ENCODE measurements around the gene SCAF4. TPM values are rescaled to one million over a fixed set of nuclear protein-coding genes. Genes with fewer than 3 reads are reported as not detected.

Gene SCAF4
- polyA plus RNA-seq, 2 of the 4 experiments (the other 2 are of a cell fraction), result 10.4 to 16.6 TPM

GRCh38 chr21:31622397-31622796 lies 109.5 kb downstream of the SCAF4 start:
- 32% methylated on average over 3 of the region's 3 CpGs for WGBS (ENCODE audit: missing lambda C conversion rate)
- no peaks in the 10 kb centered on the region for H3K9me3 ChIP-seq
- no peak overlapping the region for H3K27ac ChIP-seq
- TF ChIP-seq REST (IDR thresholded peaks at IDR 0.05), result no peak
- TF ChIP-seq NPAS2 (CRISPR knock-in tag; IDR thresholded peaks at IDR 0.05; ENCODE audit: borderline replicate concordance), result no peak
- TF ChIP-seq E2F6 (IDR thresholded peaks at IDR 0.05; ENCODE audit: borderline replicate concordance, low read depth), result no peak
- no peak for TF ChIP-seq ZSCAN20 (CRISPR knock-in tag; IDR thresholded peaks at IDR 0.05)
- TF ChIP-seq ZC3H11A (IDR thresholded peaks at IDR 0.05), result no peak
- TF ChIP-seq POLR2A (IDR thresholded peaks at IDR 0.05; ENCODE audit: low read length), result no peak
- no peak for TF ChIP-seq KDM1A (IDR thresholded peaks at IDR 0.05; ENCODE audit: low read depth)
- TF ChIP-seq EP300 (IDR thresholded peaks at IDR 0.05), result no peak
- no peak for TF ChIP-seq PHF8 (IDR thresholded peaks at IDR 0.05; ENCODE audit: borderline replicate concordance, low read depth)
- no peak for TF ChIP-seq KDM5A (IDR thresholded peaks at IDR 0.05)
- no peak for TF ChIP-seq HDAC2 (IDR thresholded peaks at IDR 0.05)
- TF ChIP-seq PBX3 (IDR thresholded peaks at IDR 0.05), result no peak
- no peak for TF ChIP-seq GATA3 (IDR thresholded peaks at IDR 0.05; ENCODE audit: borderline replicate concordance)
- no peaks in the 10 kb centered on the region for H3K4me1 ChIP-seq
- H3K4me3 ChIP-seq, result no peak overlapping the region
- CTCF ChIA-PET, result interaction anchor here (1.4 kb wide), 1 partner anchor 12 kb away, joined by 4 read pairs; no protein-coding TSS in a partner anchor
- FAIRE-seq (no peak), ATAC-seq (no peak), DNase-seq (ENCODE audit: low read depth in 1 of 2, low spot score in 1 of 2) (no peak)
- POLR2A ChIA-PET, result no interaction called here
- no peak overlapping the region for H3K4me2 ChIP-seq

Small RNAs within 50 kb of the gene (small RNA-seq; reads per million reads assigned to genes)
- 0 reads per million in 6 experiments for gene RF01241

Other genes with a start within 250 kb of the SCAF4 start
- gene SOD1, start 72.4 kb downstream of the SCAF4 start, polyA plus RNA-seq (2011; rRNA removed), result 355 and 488 TPM in 2 replicates
- 551 to 579 TPM (median 577 TPM) in 3 replicates for gene SOD1, start 72.4 kb downstream of the SCAF4 start, polyA plus RNA-seq (2017; fragmentation: RNase III; extraction: RNeasy Plus Mini Kit Qiagen cat#74134 plus additional on column Dnase treatment)
- 0.52 and 0.71 TPM in 2 replicates for gene HUNK, start 140.9 kb upstream of the SCAF4 start, polyA plus RNA-seq (2011; rRNA removed)
- 0.37 to 0.63 TPM (median 0.44 TPM) in 3 replicates for gene HUNK, start 140.9 kb upstream of the SCAF4 start, polyA plus RNA-seq (2017; fragmentation: RNase III; extraction: RNeasy Plus Mini Kit Qiagen cat#74134 plus additional on column Dnase treatment)

Measured in A549 (cell line).